Activated CD4-positive, alpha-beta T cell treated with anti-CD3 and anti-CD28 coated beads for 1 hour (primary cell): ENCODE results near the gene ZNF860.

Experiments
- DNase-seq: peaks from one replicate; pipeline ENCODE4 v3.0.0-alpha.2; 2020

ZNF860 gene

GRCh38 chr3:31981206-31982181 is at the start of gene ZNF860, which contains the start of gene OSBPL10:
TSS of gene ZNF860 (plus strand) at chr3:31981750. CDS start at chr3:31989080, 7,330 bp downstream.
TSS of gene OSBPL10 (minus strand) at chr3:31981262. CDS start at chr3:31981179, 83 bp downstream.
- peak; percentile 7 for DNase-seq

DNA sequence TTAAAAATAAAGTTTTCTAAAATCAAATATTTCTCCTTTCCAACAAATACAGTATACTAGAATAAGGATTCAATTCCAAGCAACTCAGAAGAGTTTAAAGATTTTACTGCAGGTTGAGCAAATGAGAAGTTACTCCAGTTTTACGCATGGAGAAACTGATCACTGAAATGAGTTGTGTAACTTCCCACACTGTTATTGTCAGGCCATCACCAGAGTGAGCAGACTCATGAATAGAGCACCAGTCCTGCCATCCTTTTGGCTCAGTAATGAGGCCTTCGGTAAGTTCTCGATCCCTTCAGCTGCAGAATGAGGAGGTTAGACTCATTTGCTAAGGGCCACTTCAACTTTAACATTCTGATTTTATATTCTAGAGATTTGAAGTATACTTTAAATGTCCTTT is 48.6 kb upstream of the ZNF860 start:
- no peak for DNase-seq

DNA sequence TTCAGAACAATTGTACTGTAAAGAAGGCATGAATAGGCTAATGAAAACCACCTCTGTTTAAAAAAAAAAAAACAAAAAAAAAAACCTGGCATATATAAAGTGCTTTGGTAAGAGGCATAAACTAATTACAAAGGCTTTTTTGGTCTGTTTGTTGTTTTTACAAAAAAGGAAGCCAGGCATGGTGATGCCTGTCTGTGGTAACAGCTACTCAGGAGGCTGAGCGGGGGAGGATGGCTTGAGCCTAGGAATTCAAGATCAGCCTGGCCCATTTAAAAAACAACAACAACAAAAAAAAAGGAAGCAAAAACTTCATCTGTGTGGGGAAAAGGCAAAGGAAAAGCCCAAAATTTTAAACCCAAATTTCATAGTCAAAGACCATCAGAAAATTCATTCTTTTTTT is 47.5 kb upstream of the ZNF860 start:
- DNase-seq: no peak

- DNase-seq: no peak
Observed at GRCh38 chr3:31934866-31935265, 46.7 kb upstream of the ZNF860 start.

DNA sequence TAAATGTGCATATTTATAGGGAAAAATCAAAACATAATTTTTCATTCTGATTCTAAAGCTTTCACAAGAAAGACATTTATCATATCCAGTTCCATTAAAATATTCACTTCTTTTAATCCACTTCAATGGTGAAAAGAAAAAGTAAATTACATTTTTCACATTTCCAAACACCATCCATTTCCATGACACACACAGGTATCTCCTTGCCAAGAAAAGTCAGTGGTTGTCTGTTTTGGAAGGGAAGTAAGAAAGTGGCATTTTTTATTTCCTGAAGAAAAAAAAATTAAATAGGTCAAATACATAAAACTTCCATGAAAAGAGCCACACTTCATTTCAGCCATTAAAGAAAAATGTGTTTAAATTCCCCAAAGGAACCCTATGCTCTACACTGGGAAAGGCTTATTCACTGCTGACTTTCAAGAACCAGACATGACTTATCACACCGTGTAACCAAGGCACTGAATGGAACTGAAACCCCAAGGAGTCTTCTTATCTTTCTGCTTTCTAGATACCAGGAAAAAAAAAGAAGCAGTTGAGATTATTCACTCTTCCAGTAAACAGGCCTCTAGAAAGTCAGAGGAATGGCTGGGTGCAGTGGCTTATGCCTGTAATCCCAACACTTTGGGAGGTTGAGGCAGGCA is 45.0 kb upstream of the ZNF860 start:
- no peak for DNase-seq

DNA sequence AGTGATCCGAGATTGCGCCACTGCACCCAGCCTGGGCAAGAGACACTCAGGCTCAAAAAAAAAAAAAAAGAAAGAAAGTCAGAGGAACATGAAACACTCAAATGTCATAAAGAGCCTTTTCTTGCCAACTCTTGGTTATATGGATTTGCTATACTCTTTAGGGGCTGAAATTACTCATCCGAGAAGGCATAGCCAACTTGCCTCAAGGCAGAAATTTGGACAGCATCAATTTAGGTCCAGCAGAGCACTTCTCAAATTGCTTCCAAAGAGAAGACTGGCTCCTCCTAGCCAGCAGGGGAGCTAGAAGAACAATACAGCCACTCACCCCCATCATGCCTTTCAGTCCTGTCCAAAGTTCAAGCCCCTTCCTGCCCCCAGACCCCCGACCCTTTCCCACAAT is 44.3 kb upstream of the ZNF860 start:
- no peak for DNase-seq

DNA sequence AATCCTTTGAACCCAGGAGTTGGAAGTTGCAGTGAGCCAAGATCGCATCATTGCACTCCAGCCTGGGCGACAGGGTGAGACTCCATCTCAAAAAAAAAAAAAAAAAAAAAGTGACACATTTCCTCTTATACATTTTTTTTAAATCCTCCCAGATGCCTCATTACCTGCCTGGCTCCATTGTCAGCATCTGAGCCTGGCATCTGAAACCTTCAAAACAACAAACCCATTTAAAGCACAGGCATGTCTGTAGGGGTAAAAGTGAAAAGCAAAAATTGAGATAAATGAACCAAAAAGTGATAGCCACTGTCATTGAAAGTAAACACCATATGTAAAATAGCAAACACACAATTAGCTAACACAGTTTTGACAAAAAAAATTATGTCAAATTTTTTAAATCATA is 39.1 kb upstream of the ZNF860 start:
- DNase-seq: no peak

- DNase-seq: no peak
Observed at GRCh38 chr3:31943041-31943440, 38.5 kb upstream of the ZNF860 start.

- DNase-seq: no peak
Observed at GRCh38 chr3:31945738-31946052, 35.9 kb upstream of the ZNF860 start.

GRCh38 chr3:31946484-31947081 is 35.0 kb upstream of the ZNF860 start:
- DNase-seq: no peak

DNA sequence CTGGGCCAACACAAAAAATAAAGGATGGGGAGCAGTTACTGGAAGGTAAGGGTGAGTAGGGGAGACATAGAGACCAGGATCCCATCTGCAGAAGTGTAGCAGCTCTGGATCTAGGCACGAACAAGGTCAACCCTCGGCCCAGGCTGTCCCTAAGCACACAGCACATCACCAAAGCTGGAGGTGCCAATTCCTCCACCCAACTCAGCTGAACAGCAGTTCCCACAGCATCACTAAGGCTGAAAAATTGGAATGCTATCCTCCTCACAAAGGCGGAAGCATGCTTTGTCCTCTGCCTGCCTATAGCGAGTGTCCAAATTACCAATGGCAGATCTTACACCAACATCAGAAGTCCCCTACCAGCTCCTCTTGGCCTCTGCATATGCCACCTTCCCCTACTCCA is 34.4 kb upstream of the ZNF860 start:
- DNase-seq: no peak

GRCh38 chr3:31947671-31948091 is 33.9 kb upstream of the ZNF860 start:
- DNase-seq: no peak

DNA sequence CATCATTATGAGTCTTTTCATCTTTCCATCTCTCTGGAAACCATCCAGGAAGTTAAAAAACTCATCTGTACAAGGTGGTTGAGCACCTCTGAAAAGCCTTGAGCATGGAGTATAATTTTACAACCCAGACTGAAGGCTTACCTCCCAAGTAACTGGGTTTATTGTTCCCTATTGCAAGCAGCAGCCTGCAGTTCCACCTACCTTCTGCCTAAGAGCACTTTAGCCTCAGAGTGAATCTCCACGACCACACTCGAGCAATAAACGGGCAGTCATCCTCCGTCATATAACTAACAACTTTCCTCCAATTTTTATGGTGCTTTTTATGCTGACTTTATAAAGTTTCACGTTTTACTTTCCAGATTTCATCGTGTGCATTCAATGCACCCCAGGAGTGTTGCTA is 33.3 kb upstream of the ZNF860 start:
- no peak for DNase-seq

DNA sequence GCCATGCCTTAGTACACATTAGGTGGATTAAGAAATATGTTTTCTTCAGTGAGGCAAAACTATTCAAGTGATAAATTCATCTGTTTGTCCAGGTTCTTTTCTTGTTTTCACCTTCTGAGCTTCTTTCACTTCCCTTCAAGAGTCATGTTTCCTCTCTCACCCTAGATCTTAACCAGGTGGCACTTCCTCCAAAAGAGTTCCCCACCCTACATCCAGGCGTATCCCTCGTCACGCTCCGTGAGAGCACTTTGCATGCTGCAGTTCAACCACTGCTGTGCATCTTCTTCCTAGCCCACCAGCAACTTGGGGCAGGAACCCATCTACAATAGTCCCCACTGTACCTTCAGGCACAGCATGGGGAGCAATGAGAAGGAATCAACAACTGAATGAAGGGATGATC is 29.3 kb upstream of the ZNF860 start:
- no peak for DNase-seq

GRCh38 chr3:31953091-31953490 is 28.5 kb upstream of the ZNF860 start:
- no peak for DNase-seq

DNA sequence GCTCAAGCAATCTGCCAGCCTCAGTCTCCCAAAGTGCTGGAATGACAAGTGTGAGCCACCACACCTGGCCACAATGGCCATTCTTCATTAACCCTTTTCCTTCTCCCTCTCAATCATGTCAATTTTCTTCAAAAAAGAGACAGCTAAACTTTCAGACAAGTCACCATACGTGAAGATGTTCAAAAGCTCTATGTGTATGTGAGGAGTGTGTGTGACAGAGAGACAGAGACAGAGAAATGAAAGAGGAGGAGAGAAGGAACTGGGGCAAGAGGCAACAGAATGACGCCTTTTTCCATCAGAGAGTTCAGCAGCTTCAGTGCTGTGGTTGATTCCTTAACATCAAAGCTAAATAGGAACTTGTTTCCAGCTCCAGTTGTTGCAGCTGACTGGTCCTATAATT is 27.9 kb upstream of the ZNF860 start:
- no peak for DNase-seq

DNA sequence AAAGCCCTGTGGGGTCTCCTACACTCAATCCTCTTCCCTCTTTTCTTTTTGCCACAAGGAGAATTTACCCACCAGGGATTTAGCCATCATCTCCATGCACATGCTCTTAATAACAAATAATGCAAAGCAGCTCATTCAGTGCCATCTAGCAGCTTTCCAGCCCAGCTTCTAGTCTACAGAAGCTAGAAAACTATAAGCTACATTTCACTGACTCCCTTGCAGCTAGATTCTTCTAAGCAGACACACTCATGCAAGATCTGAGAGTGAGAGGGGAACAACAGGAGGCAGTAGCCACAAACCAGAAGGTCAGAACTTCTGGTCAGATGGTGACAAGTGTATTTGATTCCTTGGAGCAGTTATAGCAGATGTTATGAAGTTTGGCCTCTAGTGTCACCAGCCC is 26.0 kb upstream of the ZNF860 start:
- no peak for DNase-seq

DNA sequence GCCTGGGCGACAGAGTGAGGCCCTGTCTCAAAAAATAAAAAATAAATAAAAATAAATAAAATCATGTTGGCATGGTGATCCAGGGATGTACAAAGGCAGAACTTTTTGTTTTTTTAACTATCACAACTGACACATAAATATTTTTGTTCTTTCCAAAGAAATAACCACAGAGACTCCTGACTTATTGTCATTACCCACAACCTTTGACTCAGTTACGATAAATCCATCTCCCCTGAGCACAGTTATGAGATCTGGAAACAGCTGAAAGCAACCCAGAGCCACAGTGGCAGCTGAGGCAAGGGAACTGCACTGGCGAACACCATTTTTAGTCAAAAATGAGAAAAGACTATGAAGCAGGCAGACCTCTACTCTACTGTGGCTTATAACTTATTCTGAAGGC is 24.4 kb upstream of the ZNF860 start:
- no peak for DNase-seq

GRCh38 chr3:31958701-31959152 is 22.8 kb upstream of the ZNF860 start:
- DNase-seq: no peak

- DNase-seq: no peak
Observed at GRCh38 chr3:31959251-31959650, 22.3 kb upstream of the ZNF860 start.

DNA sequence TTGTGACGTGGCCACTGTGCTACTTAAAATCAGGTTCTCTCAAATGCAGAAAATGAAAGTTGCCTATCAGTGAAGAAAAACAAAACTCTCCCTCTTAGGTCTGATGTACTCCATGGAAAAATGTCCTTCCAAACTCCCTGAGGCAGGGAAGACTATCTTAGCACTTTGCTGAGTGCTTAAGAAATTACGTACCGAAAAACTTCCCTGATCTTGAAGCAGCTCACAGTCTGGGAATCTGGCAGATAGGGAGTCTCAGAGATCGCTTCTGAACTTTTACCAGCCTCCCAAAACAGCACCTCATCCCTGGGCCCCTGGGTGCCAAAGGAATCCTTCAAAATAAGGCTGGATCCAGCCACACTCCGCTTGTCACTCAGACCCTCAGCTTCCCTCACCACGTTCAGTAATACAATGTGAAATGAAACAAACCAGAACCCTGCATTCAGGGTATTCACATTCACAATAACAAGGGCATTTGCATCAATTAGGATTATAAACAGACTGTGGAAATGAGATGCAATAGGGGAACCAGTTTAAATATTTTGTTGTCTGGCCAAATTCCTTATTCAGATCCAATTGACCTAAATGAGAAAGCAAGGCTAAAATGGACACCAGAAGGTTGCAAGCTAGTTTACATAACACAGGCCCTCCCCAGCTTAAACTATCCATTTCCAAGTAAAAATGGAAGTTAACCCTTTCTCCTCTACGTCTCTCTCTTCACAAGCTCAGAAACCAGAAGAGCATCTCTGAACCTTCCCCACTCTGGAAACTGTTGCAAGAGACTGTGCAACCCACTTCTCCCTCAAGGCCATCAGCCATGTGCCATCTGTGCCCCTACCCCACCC is 21.4 kb upstream of the ZNF860 start:
- no peak for DNase-seq

- DNase-seq: no peak
Observed at GRCh38 chr3:31960793-31961431, 20.6 kb upstream of the ZNF860 start.
